Activated gamma-delta T cell (primary cell): ENCODE measurements around the gene RIOK1.
"Not testable (repeated sequence)": the region's sequence is repeated elsewhere in the genome, so short reads cannot be mapped to it uniquely, and the experiment has no call there.

ENCODE experiments used
- DNase-seq: peaks from one replicate; lab custom pipeline; 2025; lab: John Stamatoyannopoulos, UW
- total RNA-seq, 2 donors: gene quantifications; one replicate each; lab custom pipeline; 2026; lab: John Stamatoyannopoulos, UW

RIOK1 gene
- total RNA-seq, result 36.0 to 45.9 reads per million in 2 donors

DNA sequence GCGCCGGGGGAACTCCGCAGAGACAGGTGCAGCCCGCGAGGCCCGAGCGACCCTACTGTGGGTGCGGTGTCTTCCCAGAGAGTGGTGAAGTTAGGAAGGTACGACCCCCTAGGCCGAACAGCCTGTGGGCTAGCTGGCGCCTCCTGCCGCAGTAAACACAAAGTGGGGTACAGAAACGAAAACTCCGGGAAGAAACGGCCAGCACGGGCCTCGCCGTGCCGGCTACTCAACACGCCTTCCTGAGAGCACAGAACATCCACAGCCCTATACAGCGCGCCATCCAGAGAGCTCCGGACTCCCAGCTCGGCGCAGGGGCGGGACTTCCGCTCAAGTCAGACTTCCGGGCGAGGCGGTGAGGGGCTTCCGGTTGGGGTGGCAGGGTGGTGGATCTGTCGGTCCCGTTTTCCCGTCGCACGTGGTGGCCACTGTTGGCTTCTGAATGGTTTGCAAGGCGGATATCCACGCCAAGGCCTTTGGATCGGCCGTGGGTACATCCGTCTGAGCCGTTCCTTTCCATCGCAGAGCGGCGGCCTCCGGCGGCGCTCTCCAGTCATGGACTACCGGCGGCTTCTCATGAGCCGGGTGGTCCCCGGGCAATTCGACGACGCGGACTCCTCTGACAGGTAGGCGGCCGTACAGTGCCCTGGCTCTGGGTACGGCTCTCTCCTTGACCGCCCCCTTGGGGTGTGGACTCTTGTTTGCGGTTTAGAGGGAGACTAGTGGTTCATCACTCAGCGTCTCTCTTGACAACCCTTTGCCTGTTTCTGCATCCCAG, at the start of gene RIOK1, which contains the start of gene CAGE1:
TSS of gene RIOK1 (plus strand) at position 358 of the 775 bp plus-strand sequence. CDS start at position 553, 195 bp downstream.
TSS of gene CAGE1 (minus strand) at position 292 of the 775 bp plus-strand sequence. CDS start 2,569 bp downstream, outside the sequence.
- DNase-seq, result peak; percentile 84

DNA sequence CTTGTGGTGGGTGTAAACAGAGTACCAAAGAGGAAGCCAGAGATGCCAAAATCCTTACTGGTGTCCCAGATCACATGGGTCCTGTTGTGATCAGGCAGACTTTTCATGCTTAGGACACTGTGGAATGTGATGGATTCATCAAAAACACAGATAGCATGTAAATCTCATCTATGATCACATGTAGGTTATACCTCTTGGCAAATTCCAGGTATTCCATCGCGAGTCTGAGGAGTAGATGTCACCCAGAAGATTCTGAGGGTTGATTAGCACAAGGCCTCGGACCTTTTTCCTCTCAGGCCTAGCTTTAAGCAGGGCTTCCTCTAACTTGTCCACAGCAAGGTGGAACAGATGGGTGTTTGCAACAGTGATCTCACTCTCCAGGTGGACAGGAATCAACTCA, 48.3 kb upstream of the RIOK1 start:
- DNase-seq, result no peak

DNA sequence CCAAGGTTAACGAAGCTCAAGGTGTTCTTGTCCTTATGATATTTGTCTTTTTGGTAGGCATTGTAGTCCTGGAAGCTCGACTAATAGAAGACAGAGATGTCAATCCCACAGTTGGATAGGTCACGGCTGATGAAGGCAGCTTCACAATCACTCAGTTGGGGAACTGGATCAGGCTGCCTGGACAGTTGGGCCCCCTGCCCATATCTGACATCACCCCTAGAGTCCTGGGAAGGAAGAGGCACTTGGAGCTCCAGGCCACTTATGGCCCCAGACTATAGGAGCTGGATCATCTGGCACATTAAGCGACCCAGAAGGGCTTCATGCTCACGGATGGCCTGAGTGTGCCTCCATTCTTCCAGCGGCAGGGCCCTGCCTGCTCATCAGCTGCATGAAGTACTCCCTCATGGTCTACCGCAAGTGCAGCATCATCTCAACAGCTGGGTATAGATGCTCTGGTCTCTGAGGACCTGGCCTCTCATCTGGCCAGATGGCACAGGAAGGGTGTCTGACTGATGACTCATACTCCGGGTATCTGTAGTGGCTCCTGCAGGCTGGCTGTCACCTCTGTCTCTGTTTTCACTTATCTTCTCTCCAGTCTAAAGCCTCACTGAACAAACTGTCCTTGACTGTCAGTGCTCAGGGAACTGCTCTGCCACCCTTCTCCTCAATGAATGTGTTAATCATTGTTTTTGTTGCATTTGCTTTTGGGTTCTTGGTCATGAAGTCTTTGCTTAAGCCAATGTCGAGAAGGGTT, 47.4 kb upstream of the RIOK1 start:
- DNase-seq, result no peak

DNA sequence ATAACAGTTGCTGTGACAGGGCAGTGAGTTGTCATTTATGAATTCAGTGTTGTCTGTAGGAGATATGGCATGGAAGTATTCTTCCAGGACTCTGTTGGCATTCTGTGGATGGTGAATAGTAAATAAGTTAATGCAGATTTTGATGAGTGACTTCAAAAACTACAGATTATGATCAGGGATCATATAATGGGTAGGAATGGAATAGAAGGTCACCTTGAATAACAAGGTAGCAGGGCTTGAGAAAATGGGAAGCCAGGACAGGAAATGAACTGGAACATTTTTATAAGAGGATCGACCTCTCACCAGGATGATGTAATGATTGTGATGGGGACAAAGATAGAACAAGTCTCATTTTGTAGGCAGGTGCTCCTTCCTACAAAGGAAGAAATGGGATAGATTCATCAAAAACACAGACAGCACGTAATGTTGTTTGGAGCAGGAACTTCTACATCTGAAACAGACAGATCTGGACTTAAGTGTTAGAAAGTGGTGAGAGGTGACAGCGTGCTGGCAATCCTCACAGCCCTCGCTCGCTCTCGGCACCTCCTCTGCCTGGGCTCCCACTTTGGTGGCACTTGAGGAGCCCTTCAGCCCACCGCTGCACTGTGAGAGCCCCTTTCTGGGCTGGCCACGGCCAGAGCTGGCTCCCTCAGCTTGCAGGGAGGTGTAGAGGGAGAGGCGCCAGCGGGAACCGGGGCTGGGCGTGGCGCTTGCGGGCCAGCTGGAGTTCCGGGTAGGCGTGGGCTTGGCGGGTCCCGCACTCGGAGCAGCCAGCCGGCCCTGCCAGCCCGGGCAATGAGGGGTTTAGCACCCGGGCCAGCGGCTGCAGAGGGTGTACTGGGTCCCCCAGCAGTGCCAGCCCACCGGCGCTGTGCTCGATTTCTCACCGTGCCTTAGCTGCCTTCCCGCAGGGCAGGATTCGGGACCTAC, 45.8 kb upstream of the RIOK1 start:
- no peak for DNase-seq

DNA sequence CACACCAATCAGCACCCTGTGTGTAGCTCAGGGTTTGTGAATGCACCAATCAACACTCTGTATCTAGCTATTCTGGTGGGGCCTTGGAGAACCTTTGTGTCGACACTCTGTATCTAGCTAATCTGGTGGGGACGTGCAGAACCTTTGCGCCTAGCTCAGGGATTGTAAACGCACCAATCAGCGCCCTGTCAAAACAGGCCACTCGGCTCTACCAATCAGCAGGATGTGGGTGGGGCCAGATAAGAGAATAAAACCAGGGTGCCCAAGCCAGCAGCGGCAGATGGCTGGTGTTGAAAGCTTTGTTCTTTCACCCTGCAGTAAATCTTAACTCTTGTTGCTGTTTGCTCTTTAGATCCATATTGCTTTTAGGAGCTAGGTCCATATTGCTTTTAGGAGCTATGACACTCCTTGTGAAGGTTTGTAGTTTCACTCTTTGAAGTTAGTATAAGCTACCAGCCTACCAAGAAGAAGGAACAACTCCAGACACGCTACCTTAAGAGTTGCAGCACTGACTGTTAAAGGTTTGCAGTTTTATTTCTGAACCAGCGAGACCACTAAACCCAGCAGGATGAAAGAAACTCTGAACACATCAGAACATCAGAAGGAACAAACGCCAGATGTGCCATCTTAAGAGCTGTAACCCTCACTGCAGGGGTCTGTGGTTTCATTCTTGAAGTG, 44.7 kb upstream of the RIOK1 start:
- DNase-seq, result not testable (repeated sequence)

DNA sequence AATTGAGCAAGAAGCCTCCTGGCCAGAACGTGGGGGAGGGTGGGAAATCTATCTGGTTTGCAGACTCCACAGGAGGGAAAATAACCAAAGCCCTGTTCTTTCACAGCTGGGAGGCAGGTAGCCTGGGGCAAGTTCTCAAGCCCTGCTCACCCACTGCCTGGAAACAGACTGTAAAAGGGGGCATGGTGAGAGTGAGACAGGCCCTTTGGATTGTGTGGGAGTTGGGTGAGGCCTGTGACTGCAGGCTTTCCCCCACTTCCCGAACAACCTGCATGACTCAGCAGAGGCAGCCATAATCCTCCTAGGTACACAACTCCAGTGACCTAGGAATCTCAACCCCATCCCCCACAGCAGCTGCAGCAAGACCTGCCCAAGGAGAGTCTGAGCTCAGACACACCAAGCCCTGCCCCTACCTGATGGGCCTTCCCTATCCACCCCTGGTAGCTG, 42.0 kb upstream of the RIOK1 start:
- not testable (repeated sequence) for DNase-seq

DNA sequence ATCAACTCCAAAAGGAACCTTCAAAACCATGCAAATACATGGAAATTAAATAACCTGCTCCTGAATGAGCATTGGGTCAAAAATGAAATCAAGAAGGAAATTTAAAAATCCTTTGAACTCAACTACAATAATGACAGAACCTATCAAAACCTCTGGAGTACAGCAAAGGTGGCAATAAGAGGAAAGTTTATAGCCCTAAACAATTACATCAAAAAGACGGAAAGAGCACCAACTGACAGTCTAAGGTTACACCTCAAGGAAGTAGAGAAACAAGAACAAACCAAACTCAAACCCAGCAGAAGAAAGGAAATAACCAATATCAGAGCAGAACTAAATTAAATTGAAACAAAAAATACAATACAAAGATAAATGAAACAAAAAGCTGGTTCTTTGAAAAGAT, 39.0 kb upstream of the RIOK1 start:
- DNase-seq, result not testable (repeated sequence)

DNA sequence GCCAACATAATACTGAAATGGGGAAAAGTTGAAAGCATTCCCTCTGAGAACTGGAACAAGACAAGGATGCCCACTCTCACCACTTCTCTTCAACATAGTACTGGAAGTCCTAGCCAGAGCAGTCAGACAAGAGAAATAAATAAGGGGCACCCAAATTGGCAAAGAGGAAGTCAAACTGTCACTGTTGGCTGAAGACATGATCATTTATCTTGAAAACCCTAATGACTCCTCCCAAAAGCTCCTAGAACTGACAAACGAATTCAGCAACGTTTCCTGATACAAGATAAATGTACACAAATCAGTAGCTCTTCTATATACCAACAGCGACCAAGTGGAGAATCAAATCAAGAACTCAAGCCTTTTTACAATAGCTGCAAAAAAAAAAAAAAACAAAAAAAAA, 37.7 kb upstream of the RIOK1 start:
- not testable (repeated sequence) for DNase-seq

DNA sequence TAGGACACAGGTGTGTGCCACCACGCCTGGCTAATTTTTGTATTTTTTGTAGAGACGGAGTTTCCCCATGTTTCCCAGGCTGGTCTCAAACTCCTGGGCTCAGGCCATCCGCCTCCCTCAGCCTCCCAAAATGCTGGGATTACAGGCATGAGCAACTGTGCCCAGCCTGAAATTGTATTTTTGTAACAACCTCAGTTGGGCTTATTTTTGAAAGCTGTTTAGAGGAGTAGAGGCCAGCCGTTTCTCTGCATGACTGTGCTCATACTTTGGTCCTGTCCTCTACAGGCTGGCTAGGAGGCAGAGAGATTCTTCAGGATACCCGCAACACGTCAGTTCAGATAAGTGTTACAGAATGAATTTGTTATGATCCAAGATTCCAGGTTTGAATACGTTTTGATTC, 22.2 kb upstream of the RIOK1 start:
- no peak for DNase-seq

DNA sequence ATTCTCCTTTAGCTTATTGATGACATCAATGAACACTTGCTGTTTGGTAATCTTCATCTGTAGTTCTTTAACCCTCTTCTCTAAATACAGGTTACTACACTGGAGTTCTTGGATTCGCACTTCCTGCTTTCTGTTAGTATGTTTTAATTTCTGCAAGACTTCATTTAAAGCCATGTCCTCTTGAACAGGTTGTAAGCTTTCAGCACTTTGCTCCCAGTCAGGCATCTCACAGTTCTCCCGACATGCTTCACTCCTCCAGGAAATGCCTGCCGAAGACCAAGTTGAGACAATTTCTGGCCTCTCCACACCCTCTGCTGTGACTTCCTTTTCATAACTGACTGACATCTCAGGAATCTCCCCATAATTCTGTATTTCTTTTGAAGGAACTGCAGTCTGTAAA, 15.9 kb upstream of the RIOK1 start:
- DNase-seq, result no peak

DNA sequence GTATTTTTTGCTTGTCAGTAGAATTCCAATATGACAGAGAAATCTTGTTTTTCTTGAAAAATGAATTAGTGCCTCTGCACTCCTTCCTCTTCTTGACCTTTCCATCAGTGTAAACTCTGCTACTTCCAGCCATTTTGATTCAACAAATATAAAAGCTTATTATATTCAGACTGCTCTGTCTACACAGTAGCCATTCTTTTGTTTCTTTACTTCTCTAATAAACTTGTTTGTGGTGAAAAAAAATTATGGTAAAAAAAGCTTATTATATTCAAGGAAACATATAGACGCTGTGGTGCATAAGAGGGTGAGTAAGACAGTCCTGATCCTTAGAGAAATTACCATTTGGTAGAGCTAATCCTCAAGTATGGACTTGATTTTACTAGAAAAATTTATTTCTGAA, 11.6 kb upstream of the RIOK1 start:
- DNase-seq, result no peak

DNA sequence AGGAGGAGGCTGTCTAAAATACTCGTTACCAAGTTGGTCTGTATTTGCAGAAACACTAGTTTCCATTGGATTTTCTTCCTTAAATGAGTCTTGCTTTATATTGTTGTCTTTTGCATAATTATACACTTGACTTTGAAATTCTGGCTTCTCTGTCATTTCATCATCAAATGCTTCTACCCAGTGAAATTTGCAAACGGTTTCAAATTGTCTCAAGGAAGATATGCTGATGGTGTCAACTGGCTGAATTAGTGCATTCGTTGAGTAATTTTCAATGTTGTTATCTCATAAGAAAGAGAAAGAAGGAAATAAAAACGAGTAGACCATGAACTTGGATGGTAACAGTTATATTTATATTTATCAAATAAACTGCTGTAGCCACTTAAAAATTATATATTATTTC, 10.9 kb upstream of the RIOK1 start:
- no peak for DNase-seq

DNA sequence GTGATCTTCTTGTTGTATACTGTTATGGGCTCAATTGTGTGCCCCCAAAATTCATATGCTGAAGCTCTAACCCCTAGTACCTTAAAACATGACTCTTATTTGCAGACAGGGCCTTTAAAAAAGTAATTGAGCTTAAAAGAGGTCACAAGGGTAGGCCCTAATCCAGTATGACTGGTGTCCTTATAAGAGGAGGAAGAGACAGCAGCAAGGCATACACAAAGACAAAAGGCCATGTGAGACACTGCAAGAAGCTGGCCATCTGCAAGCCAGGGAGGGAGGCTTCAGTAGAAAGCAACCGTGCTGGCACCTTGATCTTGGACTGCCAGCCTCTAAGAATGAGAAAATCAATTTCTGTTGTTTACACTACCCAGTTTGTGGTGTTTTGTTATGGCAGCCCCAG, 8.5 kb upstream of the RIOK1 start:
- DNase-seq, result no peak

DNA sequence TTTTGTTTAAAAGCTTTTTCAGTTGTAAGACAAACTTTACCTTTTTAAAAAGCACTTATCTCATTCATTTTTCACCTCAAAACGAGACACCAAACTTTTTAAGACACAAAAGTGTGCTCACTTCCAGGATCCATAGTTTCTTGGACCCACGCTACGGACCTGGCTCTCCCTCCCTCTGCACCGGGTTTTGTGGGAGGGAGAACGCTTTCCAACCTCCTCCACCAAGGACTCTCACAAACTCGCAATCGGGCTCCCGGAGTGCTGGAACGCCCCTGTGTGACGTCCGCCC, 502 bp upstream of the RIOK1 start:
- DNase-seq, result no peak

DNA sequence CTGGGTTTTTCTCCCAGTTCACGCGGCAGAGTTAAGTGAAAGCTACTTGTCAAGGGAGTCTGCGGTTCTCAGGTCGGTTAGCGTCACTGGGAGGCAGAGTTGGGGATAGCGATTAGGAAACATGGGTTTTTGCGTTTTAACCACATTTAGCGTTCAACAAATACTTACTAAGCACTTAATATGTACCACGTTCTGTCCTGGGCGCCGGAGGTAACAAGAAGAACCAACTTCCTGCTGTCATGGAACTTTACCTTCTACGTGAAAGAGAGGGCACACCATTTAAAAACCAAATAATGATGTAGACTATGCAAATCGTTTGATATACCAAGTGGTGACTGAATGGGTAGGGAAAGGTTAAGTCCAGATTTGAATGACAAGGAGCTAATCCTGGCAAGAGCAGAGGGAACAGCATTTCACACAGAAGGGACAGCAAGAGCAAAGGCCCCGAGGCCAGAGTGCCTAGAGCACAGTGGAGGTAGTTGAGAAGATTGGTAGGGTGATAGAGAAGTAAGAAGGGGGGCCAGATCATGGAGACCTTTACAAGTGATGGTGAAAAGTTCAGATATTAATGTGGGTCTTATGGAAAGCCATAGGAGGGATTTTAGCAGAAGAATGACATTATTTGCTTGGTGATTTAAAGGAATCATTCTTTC, 744 bp downstream of the RIOK1 start:
- no peak for DNase-seq

DNA sequence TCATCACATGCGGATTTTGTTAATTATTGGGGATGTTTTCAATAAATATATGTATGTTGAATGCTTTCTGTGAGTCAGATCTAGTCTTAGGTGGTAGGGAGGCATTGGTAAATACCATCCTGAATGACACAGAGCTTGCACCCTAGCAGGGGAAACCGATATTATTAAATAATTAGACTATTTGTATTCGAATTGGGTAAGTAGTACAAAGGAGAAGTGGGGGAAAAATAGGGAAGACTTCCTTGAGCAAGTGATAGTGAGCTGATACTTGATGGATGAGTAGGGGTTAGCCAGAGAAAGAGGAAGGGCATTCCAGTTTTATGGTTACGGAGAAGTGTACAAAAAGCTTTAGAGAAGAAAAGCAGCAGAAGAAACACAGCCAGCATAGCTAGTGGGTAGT, 1.5 kb downstream of the RIOK1 start:
- DNase-seq, result no peak

DNA sequence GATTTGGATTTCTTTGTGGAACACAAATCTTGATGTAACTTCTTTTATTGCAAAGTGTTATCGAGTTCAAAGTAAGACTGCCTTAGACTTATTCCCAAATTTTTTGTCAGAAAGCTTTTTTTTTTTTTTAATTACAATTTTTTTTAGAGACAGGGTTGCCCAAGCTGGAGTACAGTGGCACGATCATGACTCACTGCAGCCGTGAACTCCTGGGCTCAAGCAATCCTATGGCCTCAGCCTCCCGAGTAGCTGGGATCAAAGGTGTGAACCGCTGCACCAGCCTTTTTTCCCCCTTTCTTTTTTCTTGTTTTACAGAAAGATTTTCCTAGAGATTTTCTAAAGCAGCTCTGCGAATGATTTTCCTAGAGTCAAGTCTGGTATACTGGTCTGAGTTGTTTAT, 2.8 kb downstream of the RIOK1 start:
- no peak for DNase-seq

DNA sequence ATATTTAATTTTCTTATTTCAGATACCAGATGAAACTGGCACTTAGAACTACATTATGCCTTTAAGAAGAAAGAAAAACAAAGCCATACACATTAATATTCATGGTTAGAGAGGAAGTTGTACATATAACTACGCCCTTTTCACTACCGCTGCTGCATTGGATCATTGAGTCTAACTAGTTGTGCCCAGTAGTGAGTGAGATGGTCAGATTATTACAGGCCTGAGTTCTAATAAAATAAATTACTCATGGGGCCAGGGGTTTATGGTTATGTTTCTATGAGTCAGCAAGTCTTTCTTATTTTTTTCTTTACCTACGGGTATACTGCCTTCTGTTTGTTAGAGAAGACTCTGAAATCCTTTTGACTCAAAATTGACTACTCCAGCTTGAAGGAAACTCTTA, 11.5 kb downstream of the RIOK1 start:
- DNase-seq, result no peak

DNA sequence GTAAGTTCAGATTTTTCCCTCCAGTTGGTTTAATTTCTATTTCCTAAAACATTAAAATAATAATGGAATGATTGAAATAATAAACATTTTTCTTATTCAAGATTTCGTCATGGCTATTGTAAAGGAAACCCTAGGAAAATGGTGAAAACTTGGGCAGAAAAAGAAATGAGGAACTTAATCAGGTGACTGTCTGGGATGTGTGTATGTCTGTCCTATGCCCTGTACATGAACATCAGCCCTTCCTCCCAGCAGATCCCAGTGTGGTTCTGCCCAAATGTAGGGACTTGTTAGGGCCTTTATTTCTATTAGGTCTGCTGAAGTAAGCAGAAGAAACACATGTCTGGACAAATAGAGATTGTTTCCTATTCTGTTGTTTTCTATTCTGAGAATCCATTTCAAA, 13.1 kb downstream of the RIOK1 start:
- DNase-seq, result no peak

DNA sequence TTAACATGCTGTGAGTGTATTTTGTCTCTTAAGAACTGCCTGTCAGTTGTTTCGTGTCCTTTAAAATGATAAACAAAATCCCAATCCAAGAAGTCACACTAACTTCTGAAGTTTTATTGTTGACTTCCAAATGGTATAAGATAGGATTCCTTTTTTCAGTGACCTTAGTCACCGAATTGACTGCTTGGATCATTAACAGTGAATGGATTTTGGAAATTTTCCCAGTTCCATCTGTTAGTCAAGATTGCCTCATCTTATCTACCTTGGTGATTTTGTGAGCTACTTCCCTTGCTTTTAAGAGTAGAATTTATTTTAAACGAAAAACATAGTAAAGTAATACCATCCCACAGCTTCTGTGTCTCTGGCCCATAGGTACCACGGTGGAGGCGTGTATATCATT, 14.9 kb downstream of the RIOK1 start:
- DNase-seq, result no peak

DNA sequence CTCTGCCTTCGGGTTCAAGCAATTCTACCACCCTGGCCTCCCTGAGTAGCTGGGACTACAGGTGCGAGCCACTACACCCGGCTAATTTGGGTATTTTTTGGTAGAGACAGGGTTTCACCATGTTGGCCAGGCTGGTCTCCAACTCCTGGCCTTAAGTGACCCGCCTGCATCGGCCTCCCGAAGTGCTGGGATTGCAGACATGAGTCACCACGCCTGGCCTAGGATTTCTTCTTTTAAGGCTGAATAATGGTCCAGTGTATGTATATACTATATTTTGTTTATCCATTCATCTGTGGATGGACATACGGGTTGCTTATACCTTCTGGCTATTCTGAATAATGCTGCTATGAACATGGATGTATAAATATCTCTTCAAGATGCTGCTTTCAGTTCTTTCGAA, 17.1 kb downstream of the RIOK1 start:
- no peak for DNase-seq
